Activated gamma-delta T cell treated with anti-CD3 and anti-CD28 coated beads, Interleukin-2, amount 50 U/mL, for 16 hours (primary cell): ENCODE measurements around the gene NKTR.

ENCODE experiments used
- DNase-seq: peaks from one replicate; pipeline ENCODE4 v3.0.0-alpha.2; 2020; ENCODE audit warnings: low read depth

NKTR gene

DNA sequence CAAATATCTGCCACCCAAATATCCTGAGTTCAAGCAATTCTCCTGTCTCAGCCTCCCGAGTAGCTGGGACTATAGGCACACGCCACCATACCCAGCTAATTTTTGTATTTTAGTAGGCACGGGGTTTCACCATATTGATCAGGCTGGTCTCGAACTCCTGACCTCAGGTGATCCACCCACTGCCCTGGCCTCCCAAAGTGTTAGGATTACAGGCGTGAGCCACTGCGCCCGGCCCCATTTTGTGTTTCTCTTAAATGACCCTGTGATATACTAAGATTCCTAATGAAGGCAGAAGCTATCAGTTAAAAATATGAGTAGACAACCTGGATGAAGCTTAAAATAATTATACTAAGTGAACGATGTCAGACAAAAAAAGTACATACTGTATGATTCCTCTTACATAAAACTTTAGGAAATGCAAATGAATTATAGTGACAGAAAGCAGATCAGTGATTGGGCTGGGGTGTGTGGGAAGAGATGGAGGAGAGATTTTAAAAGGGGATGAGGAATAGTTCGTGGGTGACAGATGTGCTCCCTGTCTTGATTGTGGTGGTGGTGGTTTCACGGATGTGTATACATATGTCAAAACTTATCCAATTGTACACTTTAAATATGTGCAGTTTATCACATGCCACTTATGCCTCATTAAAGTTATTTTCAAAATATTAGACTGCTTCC, 81.0 kb downstream of the NKTR start:
- no peak for DNase-seq

DNA sequence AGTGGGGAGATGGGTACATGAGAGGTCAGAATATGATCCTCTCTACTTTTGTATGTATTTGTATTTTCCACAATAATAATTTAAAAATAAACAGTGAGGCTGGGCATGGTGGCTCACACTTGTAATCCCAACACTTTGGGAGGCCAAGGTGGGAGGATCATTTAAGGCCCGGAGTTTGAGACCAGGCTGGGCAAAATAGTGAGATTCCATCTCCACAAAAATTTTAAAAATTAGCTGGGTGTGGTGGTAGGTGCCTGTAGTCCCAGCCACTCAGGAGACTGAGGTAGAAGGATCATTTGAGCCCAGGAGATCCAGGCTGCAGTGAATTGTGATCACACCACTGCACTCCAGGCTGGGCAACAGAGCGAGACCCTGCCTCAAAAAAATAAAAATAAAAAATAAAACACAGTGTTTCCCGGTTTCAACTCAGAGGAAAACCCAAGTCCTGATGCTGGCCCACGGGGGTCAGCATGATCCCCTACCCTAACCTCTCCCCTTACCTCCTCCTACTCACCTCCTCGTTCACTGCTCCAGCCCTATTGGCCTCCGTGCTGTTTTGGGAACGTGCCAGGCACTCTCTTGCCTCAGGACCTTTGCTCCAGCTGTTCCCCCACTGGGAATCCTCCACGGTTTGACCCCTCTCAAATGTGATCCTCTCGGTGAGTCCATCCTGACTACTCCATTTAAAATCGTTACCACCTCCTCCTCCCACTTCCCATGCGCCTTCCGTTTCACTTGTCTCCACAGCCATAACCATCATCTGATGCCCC, 82.0 kb downstream of the NKTR start:
- DNase-seq = no peak

DNA sequence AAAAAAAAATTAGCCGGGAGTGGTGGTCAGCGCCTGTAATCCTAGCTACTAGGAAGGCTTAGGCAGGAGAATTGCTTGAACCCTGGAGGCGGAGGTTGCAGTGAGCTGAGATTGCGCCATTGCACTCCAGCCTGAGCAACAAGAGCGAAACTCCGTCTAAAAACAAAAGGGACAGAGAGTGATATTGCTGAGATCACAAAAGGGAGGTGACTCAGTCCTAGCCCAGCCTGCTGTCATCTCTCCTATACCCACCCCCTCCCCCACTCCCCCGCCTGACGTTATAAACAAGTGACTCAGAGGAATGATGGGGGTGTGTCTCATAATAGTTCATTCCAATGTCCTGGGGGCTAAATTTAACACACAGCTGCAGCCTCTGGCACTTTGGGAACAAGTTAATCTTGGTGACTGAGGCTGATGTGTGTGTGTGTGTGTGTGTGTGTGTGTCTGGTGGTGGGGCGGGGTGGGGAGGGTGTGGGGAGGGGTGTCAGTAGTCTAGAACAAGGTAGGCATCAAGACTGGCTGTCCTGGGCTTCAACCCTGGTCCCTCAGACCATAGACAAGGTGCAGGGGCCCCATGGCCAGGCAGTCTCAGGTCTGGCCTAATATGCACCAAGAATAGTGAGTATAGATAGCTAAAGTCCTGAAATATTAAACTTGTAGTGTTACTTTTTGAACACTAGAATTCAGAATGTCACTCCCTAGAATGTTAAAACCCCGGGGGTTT, 83.6 kb downstream of the NKTR start:
- no peak for DNase-seq

DNA sequence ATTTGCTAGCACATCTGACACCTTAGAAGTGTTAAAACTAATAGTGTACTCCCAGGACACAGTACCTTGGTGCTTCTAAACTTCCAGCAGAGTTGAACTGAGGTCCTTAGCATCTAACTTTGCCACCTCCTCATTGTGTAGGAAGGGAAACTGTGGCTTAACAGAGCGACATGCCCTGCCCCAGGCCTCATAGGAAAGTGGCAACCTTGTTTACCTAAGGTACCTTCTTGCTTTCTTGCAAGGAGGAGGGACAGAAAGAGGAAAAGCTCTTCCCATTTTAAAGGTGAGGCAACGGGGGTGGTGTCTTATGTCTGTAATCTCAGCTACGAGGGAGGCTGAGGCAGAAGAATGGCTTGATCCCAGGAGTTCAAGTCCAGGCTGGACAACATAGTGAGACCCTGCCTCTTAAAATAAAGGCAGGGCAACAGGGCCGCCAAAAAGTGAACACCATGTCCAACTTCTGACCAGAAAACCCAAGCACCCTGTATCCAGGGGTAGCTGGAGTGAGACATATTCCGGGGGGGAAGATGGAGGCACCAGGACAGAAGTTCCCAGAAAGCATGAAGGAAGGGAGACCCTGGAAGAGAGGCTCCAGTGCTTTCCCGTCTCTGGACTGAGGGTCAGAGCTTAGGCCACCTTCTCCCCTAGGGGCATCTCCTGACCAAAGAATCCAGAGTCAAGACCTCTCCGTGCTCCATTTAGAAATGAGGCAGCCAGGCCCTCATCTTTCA, 84.3 kb downstream of the NKTR start:
- no peak for DNase-seq

DNA sequence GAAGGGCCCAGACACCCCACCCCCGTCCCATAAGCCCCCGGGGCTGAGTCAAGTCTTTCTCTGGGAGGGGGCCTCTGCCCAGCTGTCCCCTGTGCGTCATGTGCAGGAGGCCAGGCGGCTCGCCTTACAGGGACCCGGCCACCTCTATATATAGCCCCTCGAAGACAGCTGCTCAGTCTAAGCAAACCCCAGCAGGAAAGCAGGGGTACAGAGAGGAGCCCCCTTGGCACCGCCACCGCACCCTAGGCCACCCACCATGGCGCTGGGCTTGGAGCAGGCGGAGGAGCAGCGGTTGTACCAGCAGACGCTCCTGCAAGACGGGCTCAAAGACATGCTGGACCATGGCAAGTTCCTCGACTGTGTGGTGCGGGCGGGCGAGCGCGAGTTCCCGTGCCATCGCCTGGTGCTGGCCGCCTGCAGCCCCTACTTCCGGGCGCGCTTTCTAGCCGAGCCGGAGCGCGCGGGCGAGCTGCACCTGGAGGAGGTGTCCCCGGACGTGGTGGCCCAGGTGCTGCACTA, 84.9 kb downstream of the NKTR start, which contains the start of gene KLHL40:
Gene KLHL40, plus strand, starts transcription at position 175 of the 519 bp plus-strand sequence. Its CDS starts 82 bp downstream, at position 257.
- no peak for DNase-seq

DNA sequence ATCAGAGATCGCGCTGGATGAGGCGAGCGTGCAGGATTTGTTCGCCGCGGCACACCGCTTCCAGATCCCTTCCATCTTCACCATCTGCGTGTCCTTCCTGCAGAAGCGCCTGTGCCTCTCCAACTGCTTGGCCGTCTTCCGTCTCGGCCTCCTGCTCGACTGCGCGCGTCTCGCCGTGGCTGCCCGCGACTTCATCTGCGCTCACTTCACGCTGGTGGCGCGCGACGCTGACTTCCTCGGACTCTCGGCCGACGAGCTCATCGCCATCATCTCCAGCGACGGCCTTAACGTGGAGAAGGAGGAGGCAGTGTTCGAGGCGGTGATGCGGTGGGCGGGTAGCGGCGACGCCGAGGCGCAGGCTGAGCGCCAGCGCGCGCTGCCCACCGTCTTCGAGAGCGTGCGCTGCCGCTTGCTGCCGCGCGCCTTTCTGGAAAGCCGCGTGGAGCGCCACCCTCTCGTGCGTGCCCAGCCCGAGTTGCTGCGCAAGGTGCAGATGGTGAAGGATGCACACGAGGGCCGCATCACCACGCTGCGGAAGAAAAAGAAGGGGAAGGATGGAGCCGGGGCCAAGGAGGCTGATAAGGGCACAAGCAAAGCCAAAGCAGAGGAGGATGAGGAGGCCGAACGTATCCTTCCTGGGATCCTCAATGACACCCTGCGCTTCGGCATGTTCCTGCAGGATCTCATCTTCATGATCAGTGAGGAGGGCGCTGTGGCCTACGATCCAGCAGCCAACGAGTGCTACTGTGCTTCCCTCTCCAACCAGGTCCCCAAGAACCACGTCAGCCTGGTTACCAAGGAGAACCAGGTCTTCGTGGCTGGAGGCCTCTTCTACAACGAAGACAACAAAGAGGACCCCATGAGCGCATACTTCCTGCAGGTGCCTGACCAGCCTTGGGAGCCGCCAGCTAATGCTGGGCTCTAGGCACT, 85.7 kb downstream of the NKTR start:
- DNase-seq = no peak

DNA sequence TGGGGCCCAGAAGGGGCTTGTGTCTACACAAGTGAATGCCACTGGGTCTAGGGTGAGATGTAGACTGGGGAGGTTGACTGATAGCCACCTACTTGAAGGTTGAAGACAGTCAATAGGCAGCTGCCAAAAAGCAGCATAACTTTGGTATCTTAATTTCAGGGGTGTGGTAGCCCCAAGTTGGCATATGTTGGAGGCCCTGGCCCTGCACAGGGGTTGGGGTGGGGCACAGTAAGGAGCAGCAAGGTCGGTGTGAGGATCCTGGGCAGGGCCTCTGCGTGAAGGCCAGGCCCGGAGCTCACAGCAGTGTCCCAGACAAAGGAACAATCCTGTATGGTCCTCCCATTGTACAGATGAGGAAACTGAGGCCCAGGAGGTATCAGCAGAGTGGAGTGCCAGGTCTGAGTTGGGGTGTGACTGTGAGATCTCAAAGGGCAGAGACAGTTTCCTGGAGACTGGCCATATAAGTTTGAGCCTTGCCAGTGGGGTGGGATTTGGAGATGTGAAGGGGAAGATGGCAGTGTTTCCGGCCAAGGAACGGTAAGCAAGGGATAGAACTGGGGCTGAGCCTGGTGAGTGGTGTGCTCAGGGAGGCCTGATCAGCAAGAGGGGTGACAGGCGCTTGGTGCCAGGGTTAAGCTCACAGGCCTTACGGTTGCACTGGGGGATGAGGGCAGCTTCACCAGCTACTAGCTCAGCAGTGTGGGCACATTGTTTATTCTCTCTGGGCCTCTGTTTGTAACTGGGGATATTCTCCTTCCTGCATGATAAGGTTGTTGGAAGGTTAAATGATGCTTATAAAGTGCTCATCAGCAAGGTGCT, 86.6 kb downstream of the NKTR start:
- no peak for DNase-seq

DNA sequence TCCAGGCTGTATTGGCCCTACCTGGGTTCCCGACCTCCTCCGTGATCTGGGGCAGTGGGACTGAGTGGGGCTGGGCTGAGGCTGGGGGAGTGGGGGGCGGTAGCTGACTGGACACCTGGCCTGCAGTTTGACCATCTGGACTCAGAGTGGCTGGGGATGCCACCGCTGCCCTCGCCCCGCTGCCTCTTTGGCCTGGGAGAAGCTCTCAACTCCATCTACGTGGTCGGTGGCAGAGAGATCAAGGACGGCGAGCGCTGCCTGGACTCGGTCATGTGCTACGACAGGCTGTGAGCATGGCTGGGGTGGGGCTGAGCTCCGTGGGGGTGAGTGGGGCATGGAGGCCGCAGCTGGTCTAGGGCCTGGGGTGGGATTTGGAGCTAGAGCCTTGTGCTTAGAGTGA, 87.5 kb downstream of the NKTR start:
- DNase-seq = no peak

DNA sequence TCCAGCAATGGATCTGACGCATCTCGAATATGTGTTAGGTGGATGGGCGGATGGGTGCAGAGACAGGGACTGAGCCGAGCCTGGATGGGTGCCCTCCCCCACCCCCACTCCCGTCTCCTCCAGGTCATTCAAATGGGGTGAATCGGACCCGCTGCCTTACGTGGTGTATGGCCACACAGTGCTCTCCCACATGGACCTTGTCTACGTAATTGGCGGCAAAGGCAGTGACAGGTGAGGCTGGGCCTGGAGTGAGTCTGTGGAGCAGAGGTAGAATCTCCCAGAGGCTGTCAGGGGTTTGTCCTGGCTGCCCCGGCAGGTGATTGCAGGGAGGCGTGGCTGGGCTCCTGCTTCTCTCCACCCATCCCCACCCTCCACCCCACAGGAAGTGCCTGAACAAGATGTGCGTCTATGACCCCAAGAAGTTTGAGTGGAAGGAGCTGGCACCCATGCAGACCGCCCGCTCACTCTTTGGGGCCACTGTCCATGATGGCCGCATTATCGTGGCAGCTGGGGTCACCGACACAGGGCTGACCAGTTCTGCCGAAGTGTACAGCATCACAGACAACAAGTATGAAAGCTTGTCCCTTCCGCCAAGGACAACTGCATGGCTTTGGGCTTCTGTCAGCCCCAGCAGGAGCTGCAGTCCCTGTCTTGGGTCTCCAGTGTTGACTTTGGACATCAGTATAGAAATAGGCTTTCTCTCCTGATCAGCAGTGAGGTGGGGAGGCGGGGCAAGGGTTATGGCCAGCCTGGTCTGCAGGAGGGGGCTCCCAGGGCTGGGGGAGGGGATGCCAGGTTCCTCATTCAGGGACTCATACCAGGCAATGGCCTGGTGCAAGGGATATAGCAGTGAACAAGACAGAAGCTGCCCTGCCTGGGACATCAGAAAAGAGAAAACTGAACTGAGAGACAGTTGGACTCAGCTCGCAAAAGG, 88.3 kb downstream of the NKTR start:
- DNase-seq = no peak

DNA sequence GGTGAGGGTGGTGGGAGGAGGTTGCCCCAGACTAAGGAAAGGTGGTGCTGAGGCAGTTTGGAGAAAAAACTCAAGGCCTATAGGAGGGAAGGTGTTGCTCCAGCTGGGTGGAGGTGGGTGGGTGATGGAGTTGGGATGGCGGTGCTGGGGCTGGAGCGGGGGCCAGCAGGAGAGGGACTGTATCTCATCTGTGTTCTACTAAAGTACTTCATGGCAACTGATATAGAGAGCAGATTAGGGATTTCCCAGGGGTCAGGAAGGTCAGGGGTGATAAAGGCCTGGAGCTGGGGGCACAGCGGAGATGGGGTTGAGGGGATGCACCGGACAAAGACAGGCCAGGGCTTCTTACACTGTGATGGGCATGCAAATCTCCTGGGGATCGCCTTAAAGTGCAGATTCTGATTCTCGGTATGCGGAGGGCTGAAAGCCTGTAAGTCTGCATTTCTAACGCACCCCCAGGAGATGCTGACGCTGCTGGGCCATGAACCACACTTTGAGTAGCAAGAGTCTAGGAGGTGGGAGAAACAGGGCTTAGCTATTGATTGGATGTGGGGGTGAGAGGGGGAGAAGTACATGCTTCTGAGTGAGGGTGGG, 89.0 kb downstream of the NKTR start:
- no peak for DNase-seq

DNA sequence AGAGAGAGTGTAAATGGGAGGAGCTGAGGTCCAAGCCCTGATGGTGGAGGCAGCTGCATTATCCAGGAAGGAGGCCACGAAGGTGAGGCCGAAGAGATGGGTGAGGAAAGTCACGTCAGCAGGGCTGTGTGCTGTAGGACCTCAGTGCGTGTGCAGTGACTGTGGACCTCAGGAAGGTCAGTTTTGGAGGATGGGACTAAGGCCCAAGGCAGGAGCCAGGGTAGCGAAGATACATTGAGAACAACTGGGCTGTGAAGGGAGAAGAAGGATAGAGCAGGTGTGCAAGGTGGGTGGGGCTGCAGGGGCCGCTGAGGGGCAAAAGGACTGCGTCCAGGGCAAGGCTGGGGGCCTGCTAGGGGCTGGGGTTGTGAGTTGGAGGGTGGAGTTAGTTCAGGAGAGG, 89.7 kb downstream of the NKTR start:
- no peak for DNase-seq

DNA sequence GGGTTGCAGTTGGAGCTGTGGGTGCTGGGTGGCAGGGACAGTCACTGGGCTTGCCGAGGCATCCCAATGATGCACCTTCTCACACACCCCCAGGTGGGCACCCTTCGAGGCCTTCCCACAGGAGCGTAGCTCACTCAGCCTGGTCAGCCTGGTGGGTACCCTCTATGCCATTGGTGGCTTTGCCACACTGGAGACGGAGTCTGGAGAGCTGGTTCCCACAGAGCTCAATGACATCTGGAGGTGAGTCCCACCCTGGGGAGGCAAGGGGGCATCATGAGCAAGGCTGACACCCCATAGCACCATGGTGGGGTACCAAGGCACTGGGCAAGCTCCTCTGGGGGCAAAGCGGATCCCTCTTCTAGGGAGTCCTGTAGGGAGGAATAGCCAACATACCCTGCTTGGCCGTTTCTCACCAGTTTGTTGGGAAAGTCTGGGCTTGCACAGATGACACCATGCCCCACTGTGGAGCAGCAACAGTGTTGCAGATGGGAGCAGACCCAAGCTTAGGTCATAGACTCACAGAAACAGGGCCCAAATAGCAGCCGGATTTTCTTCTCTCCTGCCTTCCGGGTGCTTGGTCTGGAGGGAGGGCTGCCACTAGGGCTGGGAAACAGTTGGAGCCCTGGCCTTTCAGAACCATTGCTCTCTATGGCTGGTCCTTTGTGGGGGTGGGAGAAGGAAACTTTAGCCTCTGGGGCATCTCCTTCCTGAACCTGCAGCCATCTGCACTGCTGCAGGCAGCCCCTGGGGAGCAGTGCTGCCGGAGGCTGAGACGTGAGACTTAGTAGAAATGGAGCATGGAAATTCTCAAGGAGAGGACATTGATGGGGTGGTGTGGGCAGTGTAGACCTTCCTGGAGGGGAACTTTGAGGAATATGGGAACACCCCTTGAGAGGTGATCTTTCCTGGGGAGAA, 90.5 kb downstream of the NKTR start:
- no peak for DNase-seq

DNA sequence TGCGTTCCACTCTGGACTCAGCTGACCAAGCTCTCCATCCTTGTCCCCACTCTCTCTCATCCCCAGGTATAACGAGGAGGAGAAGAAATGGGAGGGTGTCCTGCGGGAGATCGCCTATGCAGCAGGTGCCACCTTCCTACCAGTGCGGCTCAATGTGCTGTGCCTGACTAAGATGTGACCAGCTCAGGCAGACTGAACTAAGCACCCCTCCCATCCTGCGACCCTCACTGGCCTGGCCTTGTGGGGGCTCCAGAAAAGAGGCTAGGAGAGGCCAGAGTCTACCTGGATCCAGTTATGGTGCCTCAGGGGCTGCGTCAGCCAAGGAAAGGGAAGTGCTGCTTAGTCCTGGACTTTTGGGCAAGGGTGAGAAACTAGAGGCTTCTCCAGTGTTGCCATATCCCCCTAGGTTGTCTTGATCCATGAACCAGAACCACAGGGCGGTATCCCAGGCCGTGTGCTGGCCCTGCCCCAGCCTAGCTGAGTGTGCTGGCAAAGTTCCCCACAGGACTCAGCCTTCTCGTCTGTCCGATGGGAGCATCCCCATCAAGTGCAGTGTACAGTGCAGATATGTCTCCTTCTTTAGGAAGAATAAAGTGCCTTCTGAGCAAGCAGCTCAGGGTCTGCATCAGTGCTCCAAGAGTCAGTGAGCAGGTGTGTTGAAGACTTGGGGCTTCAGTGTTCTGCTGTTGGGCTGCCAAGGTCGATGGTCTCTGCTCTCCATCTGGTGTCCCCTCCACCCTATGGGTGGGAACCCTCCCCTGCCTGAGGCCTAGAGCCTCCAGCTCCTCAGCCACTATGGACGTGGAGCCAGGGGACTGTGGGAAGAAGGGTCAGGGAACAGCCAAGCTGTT, 91.6 kb downstream of the NKTR start:
- no peak for DNase-seq

DNA sequence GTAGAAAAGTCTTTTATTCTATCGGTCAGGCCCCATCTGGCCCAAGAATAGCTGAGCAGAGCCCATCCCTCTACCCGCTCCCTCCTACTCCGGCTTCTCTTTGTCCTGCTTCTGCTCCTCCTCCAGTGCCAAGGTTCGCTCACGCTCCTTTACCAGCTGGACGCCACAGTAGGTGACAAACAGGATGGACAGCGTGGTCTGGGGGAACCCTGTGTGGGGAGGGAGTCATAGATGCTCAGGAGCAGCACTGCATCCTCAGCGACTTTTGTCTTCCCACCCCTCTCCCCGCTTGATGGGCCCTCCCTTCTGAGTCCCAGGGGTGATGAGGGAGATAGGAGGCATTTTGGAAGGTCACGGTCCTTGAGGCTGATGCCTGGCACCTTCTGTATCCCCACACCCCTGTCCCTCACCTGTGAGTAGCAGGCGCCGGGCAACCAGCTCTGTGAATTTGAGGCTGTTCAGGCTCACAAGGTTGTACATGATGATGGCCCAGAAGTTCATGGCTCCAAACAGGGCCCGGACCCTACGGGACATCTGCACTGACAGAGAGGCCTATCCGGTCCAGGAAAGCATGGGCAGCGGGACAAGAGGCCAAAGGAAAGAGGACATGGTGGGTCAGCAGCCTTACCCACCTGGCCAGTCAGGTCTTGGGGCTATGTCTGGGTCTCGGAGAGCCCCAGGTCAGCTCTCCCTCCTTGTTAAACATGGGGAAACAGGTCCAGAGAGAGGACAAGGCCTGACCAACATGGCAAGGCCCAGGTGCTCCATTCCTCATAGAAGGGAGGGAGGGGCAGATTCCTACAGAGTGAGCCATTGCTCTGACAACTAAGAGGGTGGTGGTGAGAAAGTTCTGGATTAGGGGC, 92.4 kb downstream of the NKTR start:
- no peak for DNase-seq

DNA sequence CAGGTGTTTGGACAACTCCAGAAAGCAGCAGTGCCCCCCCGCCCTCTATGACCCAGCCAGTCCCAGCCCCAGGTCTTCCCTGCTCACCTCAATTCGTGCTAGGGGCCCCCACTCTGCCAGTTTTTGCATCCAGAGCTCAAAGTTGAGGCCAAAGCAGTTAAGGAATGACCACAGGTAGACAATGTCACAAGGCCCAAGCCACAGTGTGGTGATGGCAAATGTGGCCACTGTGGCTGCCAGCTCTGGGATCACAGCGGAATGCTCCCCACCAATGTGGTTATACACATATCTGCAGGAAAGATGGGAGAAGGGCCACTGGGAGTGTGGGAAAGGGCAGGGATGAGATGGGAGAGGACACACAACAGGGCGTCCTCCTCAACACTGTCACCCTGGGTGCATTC, 93.0 kb downstream of the NKTR start:
- DNase-seq = no peak

DNA sequence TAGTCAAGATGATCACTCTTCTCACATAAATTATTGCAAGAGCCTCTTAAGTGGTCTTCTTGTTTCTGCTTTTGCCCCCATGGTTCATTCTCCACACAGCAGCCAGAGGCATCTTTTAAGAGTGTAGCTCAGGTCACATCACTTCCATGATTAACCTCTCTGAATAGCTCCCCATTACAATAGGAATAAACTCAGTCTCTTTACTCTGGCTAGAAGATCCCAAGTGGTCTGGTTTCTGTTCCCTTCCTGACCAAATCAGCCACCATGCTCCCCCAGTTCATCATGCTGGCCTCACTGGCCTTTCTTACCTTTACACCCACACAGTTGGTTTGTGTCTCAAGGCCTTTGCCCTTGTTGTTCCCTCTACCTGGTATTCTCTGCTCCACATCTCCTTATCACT, 93.9 kb downstream of the NKTR start:
- no peak for DNase-seq
